ENCODE measurements around the gene DTWD2.
"Not testable (repeated sequence)": the region's sequence is repeated elsewhere in the genome, so short reads cannot be mapped to it uniquely, and the experiment has no call there.

Gene DTWD2, protein sequence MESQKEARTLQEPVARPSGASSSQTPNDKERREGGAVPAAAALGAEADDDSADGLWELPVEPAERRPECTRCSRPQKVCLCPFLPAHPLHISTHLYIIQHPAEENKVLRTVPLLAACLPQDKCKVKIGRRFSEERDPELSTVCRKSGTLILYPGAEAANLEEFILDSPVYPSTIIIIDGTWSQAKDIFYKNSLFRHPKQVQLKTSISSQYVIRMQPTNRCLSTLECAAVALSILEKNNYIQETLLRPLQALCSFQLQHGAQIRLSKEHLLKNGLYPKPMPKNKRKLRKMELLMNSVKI

DNA sequence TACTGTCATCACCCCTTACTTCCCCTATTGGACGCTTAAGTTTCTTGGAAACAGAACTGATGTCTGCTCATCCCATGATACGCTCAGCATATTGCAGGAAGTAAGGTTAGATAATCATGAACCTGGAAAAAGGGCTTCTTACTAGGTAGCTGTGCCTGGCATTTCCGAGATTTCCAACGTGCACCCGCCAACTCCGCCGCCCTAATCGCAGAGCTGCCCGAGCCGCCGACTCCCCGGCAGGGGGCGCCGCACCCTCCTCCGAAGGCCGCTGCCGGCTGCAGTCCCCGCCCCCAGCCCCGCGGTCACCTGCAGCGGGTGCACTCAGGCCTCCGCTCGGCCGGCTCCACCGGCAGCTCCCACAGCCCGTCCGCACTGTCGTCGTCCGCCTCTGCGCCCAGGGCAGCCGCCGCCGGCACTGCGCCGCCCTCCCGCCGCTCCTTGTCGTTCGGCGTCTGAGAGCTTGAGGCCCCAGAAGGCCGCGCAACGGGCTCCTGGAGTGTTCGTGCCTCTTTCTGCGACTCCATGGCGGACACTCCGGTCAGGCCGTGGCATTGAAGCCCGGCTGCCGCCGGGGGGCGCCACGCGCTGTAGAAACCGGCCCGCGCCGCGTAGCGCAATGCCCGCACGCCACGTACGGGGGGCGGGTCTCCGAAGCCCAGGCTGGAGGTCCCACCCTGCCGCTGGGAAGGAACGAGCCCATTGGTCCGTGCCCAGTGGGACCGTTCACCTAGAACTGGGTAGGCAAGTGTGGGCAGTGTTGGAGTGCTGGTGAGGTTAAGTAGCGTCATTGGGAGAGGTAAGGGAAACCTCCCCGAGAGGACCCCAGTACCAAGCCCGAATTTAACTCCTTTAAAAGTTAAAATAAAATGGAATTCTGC, at the start of gene DTWD2:
TSS of gene DTWD2 (minus strand) at position 560 of the 878 bp plus-strand sequence. CDS start at position 524, 36 bp downstream.
- DNase-seq: peak; percentile 82

DNA sequence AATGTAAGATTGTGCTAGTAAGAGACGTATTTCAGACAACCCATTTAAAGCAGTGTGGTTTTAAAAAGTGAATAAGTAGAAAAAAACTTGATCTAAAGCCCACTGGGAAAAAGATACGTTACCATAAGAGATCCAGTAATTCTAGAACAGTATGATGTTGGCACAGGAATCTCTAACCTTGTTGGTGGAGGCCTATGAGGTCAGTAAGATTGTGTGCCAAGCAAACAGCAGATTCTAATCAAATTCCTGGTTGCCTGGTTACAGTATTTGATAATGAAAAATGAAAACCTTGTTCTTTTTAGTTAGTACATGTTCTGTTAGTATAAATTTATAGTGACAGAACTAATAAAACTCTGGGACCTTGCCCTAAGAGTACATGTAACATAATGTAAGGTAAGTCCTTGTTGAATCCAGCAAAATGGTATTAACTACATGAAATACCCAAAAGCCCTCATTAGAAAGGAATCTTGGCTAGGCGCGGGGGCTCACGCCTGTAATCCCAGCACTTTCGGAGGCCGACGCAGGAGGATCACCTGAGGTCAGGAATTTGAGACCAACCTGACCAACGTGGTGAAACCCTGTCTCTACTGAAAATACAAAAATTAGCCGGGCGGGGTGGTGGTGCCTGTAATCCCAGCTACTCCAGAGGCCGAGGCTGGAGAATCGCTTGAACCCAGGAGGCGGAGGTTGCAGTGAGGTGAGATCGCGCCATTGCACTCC, 49.3 kb upstream of the DTWD2 start:
- DNase-seq: no peak

DNA sequence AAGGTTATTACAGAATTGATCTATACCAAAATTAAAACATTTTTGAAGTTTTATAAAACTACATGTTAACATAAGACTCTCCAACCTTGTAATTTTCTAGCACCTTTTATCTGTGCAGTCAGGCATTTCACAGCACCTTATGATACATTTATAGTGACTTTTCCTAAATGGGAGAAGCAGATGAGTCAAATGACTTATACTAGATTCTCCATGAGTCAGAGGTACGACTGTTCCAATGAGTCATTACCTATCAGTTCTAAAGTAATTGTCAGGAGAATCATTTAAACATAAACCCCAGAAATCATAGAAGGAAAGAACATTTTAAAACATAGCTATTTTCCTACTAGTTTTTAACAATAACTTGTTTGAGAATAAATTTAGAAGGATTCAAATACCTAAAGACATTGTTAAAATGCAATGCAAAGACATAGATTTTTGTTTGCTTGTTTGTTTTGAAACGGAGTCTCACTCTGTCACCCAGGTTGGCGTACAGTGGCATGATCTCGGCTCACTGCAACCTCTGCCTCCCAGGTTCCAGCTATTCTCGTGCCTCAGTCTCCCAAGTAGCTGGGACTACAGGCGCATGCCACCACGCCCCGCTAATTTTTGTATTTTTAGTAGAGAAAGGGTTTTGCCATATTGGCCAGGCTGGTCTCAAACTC, 47.9 kb upstream of the DTWD2 start:
- DNase-seq: no peak

DNA sequence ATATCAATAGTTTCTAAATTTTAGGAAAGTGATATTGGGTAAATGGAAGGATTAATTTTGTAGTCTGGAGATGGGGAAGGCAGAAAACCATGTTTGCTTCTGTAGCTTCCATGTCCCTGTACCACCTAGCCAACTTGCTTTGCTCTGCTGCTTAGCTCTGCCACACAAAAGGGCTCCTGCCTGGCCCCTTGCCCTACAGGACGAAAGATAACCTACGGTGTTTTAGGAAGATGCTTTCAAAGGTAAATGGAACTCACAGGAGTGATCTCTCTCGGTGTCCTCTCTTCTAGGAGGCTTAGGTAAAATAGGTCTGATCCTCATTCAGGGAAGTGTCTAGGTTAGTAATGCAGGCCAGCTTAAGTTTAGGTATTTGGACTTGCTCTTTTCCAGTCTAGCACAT, 44.8 kb upstream of the DTWD2 start:
- DNase-seq: no peak

DNA sequence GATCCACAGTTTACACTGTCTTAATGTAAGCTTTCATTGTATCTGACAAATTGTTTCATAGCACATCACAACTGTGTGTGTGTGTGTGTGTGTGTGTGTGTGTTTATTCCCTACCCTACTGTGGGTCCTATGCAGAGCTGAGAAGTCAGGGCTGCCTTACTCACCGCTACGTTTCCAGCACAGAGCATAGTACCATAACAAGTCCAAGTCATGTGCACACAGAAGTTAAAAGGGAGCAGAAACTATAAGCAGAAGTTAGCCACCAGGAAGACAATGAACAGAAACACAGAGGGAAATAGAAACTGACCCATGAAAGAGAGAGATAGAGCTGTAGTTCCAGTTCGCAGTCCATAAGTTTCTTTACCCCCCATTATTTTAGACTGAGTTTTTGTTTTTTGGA, 44.3 kb upstream of the DTWD2 start:
- no peak for DNase-seq

DNA sequence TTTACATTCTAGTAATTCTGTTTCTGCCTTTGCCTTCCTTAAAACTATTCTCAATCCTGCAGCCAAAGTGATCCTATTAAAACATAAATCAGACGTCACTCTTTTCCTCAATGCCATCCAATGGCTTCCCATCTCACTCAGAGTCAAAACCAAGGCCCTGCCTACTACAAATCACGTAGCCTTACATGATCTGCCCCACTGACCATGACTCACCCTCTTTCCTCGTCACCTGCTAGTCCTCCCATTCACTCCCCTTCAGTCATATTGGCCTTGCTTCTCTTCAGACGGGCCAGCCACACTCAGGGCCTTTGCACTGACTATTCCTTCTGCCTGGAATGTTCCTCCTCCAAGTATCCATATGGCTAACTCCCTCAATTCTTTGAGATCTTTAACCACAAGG, 43.6 kb upstream of the DTWD2 start:
- no peak for DNase-seq

DNA sequence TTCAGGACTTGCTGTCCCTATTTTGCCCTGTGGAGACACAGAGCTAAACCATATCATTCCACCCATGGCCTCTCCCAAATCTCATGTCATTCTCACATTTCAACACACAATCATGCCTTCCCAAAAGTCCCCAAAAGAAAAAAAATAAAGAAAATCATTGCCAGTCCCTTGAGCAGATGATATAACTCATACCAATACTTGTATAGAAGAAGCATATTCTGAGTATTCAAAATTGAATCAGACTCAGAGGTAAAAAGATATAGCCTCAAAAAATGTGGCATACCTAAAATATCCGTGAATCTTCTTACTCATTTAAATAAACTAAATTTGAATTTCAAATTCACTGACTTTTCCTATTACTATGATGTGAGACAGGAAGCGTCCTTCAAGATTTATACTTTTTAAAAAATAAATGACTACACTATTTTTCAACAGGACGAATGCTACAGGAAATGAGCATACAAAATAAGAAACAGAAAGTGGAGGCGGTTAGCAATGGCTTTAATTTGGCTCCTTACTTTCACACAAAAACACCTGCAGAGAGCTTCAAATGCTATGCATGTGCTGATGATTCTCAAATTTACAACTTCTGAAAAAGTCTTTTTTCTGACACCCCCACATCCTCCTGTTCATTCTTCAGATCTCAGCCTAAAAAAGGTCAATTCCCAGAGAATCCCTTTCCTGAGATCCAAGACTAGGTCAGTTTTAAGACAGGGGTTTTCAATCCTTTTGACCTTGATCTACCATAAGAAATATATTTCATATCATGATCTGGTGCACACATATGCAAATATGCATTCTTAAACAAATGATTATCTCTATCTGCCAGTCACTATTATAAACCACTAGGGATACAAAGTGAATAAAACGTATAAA, 42.9 kb upstream of the DTWD2 start:
- no peak for DNase-seq

DNA sequence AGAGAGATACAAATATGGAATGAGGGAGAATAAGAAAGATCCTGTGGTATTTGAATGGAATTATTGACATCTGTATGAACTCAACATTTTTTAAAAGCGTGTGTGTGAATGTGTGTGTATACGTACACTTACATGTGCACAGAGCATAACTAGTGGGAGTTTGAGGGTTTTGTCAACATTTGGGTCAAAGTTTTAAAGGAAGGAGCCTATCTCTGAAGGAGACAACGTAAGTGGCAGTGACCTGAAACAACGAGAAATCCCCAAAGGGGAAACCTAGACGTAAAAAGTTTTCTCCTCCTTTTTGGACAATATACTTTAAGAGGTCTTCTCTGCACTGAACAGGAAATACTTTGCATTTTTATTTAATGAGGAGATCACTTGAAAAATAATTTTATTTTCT, 40.2 kb upstream of the DTWD2 start:
- DNase-seq: no peak

DNA sequence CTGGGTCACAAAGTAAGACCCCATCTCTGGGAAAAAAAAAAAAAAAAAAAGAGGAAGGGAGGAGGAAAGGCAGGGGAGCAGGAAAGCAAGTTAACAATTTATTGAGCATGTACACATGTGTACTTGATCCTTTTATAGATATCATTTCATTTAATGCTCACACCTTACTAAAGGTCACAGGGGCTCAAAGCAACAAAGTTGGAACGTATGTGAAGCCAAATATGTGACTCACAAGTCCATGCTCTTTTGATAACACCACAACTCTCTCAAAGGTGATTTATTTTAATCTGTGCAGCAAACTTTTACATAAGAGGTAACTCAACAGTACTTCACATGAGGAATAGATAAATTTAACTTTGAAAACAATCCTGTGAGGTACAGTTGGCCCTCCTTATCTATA, 34.4 kb upstream of the DTWD2 start:
- no peak for DNase-seq

DNA sequence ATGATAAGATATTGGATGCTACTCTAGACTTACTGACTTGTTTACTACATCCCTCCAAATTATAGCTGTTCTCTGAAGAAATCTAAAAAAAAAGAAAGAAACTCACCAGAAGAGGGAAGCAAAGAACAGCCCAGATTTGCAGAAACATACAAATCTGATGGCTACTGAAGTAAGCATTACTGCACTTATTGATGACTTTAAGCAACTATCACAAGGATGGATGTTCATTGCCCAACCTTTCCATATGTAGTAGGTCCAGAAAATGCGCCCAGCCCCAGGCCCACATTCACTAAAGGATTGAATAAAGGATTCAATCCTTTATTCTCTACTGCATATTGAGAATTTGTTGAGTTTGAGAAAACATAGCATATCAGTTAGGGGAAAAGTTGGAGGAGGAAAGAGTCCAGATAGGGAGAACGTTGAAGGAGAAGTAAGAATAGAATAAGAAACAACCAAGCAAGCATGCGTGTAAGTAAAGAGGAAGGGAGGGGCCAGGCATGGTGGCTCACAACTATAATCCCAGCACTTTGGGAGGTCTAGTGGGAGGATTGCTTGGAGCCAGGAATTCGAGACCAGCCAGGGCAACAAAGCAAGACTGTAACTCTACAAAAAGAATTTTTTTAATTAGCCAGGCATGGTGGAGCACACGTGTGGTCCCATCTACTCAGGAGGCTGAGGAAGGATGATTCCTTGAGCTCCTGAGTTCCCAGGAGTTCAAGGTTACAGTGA, 33.8 kb upstream of the DTWD2 start:
- DNase-seq: peak; percentile 13

DNA sequence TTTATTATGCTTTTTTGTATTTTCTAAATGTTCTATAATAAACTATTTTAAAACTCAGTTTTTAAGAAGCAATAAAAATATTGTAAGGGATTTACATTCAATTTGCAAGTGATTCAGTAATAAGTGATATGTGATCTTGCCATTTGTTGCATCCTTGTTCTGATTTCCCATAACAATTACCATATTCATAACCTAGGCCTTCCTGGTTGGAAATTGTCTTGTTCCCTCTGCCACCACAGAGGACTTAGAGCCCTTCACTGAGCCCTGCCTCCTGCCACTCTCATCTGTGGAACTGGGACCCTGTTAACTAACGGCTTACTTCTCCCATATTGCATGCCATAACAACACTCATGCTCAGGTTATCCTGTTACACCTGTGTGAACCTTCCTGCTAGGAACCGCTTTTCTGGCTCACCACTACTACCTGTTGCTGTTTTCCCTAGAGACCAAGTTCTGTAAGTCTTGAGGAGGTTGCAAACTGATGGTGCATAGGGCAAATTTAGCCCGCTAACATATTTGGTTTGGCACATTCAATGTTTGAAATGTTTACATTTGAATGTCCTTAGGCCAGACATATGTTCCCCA, 32.9 kb upstream of the DTWD2 start:
- DNase-seq: no peak

DNA sequence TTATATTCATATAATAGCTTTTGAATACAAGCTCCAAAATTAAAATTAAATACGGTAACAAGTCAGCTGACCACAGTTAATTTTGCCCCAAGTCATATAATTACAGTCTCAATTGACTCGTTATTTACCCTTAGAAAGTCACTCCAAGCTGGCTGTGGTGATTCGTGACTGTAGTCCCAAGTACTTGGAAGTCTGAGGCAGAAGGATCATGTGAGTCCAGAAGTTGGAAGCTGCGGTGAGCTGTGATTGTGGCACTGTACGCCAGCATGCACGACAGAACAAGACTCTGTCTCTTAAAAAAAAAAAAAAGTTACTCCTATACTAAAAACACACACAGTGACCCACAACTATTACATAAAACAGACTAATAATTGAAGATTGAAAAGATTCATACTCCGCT, 31.6 kb upstream of the DTWD2 start:
- DNase-seq: no peak

DNA sequence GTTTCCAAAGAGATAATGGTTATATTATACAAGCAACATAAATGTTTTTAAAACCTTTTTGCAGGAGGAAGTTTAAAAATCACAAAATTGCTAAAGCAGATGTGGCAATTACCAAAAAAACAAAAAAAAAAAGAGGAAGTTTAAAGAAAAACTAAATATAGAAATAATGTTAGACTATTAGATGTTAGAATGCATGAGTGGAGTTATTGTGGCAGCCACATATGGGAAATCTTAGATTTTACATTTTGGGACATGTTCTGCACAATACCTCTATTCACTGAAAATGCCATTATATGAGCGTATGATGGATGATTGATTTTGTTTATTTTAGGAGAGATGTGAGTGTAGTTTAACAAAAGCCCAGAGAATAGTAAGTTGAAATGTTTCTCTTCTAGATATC, 31.2 kb upstream of the DTWD2 start:
- no peak for DNase-seq

DNA sequence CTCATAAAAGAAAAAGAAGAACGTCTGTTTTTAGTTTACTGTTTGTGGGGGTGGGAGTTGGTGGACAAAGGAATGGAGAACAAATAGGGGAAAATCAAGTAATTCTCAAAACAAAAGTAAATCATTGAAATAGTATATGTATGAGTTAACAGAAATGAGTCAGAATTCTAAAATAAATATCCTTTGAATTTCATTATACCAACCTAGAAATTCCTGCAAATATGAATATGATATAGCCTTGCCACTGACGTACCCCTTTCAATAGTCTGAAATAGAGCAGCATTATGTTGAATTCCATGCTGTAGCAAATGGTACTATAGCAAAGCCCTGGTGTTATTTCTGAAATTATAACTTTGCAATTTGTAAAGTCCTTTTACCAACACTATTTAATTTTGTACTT, 29.6 kb upstream of the DTWD2 start:
- no peak for DNase-seq

DNA sequence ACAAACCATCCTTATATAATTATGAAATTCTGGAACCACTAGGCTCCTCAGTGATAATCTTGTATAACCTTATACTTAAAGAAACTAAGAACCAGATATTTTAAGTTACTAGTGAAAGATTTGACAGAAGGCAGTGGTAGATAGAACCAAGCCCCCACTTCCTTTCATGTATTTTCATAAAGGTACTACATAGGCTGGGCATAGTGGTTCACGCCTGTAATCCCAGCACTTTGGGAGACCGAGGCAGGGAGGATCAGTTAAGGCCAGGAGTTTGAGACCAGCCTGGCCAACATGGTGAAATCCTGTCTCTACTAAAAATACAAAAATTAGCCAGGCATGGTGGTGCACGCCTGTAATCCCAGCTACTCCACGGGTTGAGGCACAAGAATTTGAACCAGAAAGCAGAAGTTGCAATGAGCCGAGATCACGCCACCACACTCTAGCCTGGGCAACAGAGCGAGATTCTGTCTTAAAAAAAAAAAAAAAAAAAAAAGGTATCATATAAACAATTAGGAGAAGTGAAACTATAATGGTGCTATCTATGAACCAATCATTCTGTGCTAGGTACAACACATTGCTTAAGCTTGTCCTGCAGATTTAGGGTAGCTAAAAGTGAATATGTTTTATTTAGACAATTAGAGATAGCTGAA, 27.9 kb upstream of the DTWD2 start:
- DNase-seq: no peak

DNA sequence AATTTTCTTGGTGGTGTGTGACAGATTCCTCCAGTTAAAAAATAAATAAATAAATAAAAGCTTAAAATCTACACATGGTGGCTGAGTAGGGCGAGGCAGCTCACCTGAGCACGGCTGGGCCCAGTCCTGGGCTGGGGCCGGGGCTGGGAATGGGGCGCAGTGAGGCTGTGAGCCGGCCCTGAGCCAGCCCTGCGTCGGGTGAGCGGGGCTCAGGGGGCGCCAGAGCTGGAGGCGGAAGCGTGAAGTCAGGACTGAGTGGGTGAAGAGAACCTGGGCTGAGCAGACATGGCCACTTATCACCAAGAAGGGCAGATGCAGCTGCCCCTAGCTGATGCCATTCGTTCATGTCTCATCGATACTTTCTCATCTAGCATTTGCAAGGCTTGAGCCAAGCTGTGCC, 22.8 kb upstream of the DTWD2 start:
- no peak for DNase-seq

DNA sequence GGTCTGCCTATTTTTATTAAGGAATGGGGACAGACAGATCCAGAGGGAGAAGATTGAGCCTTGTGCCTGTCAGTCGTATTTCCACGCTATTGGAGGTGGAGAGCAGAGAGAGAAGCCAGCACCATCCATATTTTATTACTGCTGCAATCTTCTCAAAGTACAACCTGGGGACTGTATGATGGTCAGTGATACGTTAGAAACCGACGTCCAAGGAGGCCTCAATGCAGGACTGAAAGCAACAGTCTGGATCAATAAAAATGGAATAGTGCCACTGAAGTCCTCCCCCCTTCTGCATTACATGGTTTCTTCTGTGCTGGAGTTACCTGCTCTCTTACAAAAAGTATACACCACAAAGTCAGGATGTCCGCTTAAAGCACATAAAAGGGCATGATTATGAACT, 21.9 kb upstream of the DTWD2 start:
- DNase-seq: no peak

DNA sequence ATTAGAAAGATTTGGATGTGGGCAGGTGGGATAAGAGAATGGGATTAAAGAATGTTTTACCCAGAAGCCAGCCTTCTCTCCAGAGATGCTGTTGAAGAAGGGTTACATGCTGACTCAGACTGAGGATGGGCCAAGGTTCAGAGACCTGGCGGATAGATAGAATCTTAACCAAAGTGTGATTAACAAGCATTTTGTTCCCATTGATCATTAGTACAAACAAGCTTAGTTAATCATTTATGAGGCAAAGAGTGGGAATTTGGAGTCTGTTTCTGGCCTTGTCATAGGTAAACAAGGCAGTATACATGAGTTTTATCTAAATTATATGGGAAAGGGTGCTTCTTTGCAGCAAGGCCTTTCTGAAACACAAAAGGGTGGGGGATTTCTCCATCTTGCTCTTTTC, 20.8 kb upstream of the DTWD2 start:
- no peak for DNase-seq

DNA sequence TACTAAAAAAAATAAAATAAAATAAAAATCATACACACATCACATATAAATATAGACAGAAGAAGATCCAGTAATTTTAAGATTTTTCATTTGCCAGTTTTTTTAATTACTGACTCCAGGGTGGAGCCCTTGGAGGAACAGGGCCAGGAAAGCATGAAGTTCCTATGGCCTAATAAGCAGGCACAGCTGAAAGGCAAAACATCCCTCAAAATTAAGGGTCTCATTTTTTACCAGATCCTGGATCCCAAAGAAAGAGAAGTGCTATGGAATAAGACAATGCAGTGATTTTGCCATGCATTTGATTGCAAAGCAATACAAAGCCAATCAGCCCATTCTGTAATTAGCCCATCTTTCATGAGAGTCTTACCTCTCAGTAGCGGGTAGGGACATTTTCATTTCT, 11.3 kb upstream of the DTWD2 start:
- DNase-seq: no peak

DNA sequence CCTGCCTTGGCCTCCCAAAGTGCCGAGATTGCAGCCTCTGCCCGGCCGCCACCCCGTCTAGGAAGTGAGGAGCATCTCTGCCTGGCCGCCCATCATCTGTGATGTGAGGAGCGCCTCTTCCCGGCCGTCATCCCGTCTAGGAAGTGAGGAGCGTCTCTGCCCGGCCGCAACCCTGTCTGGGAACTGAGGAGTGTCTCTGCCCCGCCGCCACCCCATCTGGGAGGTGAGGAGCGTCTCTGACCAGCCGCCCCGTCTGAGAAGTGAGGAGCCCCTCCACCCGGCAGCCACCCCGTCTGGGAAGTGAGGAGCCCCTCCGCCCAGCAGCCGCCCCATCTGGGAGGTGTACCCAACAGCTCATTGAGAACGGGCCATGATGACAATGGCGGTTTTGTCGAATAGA, 10.5 kb upstream of the DTWD2 start:
- not testable (repeated sequence) for DNase-seq

DNA sequence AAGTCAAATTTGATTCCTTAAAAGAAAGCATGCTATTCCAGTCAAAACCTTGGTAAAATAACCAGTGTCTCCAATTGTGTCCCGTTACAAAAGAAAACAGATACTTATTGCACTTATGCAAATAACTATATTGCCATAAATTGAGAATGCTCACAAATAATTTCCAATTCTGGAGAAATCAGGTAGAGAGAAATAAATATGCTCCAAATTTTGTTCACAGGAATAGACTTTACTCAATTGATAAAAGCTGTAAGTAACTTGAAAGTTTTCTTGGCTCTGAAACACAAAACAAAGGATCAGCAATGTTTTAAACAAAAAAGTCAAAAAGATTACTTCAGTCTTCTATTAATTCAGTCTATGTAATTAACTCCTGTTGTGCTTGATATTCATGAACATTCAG, 7.8 kb upstream of the DTWD2 start:
- no peak for DNase-seq

All from NCI-H446 treated with DMSO at 0.1 percent for 48 hours (cell line).